Loucy (cell line): ENCODE measurements around the gene THBD.

Experiments
- CTCF ChIP-seq: fragments of 200-600 bp; sonication (generic); conservative IDR thresholded peaks from 2 replicates; pipeline ENCODE4 v1.5.1; 2014; ENCODE audit warnings: mild to moderate bottlenecking, antibody characterized with exemption, low read length
- EZH2phosphoT487 ChIP-seq: fragments of 200-600 bp; IDR thresholded peaks from 2 replicates; pipeline ENCODE4 v1.6.1; 2018; ENCODE audit warnings: antibody characterized with exemption, mild to moderate bottlenecking, moderate library complexity, borderline replicate concordance

- TF ChIP-seq CTCF (no peak), EZH2phosphoT487 (no peak)
These were observed 43.7 kb downstream of the THBD start for GRCh38 chr20:23005776-23006175.
